ENCODE data around the gene CNTLN. TPM values are rescaled to one million over a fixed set of nuclear protein-coding genes. Genes with fewer than 3 reads are reported as not detected.

CNTLN gene
- total and polyA plus RNA-seq, 8 donors = 0.58 to 28.5 (median 3.3) TPM

DNA sequence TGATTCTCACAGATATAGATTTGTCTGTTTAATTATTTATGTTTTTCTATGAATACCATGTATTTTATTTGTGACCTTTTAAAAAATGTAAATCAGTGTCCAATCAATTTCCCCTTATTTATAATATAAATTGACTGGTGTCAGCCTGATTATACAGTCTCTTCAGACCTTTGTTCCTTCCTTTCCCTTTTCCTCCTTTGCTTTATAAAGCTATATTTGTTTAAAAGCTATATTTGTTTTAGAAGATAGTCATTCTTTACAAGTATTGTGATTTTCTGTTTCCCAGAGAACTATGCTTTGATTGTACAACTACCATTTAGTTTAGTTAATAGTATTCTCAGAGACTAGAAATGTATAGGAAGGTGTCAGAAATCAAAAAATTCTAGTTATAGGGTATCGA lies 90.6 kb downstream of the CNTLN start:
- intact Hi-C loops (cut with DNase I; ENCODE audit: low total_unique reads) = no loop called here
- Histone ChIP-seq H3K9me3 (no peaks in the 10 kb centered on the region), H3K4me3 (no peak overlapping the region), H3K27ac (no peak overlapping the region), H3K36me3 (no peaks in the 10 kb centered on the region), H3K27me3 (no peaks in the 10 kb centered on the region), H3K4me1 (no peaks in the 10 kb centered on the region)
- WGBS, 5 donors = 87 to 95% (median 92%) methylated on average over 1 of the region's 1 CpG
- TF ChIP-seq POLR2AphosphoS5 (IDR thresholded peaks at IDR 0.05) = no peak
- TF ChIP-seq EP300 (IDR thresholded peaks at IDR 0.05) = no peak
- TF ChIP-seq, protein P1, sequence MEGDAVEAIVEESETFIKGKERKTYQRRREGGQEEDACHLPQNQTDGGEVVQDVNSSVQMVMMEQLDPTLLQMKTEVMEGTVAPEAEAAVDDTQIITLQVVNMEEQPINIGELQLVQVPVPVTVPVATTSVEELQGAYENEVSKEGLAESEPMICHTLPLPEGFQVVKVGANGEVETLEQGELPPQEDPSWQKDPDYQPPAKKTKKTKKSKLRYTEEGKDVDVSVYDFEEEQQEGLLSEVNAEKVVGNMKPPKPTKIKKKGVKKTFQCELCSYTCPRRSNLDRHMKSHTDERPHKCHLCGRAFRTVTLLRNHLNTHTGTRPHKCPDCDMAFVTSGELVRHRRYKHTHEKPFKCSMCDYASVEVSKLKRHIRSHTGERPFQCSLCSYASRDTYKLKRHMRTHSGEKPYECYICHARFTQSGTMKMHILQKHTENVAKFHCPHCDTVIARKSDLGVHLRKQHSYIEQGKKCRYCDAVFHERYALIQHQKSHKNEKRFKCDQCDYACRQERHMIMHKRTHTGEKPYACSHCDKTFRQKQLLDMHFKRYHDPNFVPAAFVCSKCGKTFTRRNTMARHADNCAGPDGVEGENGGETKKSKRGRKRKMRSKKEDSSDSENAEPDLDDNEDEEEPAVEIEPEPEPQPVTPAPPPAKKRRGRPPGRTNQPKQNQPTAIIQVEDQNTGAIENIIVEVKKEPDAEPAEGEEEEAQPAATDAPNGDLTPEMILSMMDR (IDR thresholded peaks at IDR 0.05) = no peak
- TF ChIP-seq POLR2A (IDR thresholded peaks at IDR 0.05) = no peak
- DNase-seq = no peak

DNA sequence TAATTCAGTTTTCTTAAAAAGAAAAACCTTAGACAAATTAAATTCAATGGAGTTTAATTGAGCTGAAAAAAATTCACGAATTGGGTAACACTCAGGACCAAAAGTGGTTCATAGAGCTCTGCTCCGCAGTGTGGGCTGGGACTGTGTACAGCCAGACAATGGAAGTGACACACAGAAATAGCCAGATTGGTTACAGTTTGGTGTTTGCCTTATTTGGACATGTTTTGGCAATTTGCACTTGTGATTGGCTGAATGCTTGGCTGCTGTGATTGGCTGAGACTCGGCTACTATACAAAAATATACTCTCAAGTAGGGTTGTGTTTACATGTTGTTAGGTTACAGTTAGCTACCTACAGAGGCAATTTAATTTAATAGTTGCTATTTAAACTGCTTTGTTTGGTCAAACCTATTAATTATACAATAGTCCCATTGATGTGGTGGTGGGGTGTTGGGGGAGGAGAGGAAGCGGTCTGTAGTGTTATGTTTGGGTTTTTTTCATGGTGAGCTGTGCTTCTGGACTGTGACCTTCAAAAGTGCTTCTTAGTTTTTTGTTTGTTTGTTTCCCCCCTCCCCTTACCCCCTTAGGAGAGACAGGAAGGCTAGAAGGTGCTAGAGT lies 95.2 kb downstream of the CNTLN start:
- no peak for DNase-seq
- H3K9me3 ChIP-seq = no peaks in the 10 kb centered on the region
- 92 to 94% (median 94%) methylated on average over 4 of the region's 4 CpGs for WGBS, 5 donors
- no peak overlapping the region for H3K27ac ChIP-seq
- TF ChIP-seq, protein P1 (IDR thresholded peaks at IDR 0.05) = no peak
- TF ChIP-seq POLR2A (IDR thresholded peaks at IDR 0.05) (no peak), POLR2AphosphoS5 (IDR thresholded peaks at IDR 0.05) (no peak), EP300 (IDR thresholded peaks at IDR 0.05) (no peak)
- no peaks in the 10 kb centered on the region for H3K36me3 ChIP-seq
- no peak overlapping the region for H3K4me3 ChIP-seq
- H3K27me3 ChIP-seq = no peaks in the 10 kb centered on the region
- intact Hi-C loops (cut with DNase I; ENCODE audit: low total_unique reads) = no loop called here
- no peaks in the 10 kb centered on the region for H3K4me1 ChIP-seq

DNA sequence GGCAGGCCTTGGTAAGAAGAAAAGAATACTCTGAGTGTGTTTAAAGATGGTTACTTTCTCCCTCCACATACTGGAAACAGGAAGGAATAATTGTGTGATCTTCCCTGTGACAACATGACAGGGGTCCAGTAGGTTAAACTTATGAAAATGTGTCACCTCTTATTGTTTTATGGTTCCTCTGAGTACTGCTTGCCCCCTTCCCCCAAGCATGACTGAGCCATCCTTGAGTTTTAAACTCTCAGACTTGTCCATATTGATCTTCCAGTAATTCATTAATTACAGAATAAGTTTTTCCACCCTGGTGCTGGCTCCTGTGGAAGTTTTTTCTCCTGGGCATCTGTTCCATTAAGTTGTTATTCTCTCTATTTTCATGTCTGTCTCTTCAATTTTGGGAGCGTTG lies 95.8 kb downstream of the CNTLN start:
- intact Hi-C loops (cut with DNase I; ENCODE audit: low total_unique reads) = no loop called here
- TF ChIP-seq, protein P1 (IDR thresholded peaks at IDR 0.05) = no peak
- TF ChIP-seq EP300 (IDR thresholded peaks at IDR 0.05) = no peak
- TF ChIP-seq POLR2AphosphoS5 (IDR thresholded peaks at IDR 0.05) = no peak
- TF ChIP-seq POLR2A (IDR thresholded peaks at IDR 0.05) = no peak
- no peaks in the 10 kb centered on the region for H3K27me3 ChIP-seq
- no peak overlapping the region for H3K4me3 ChIP-seq
- no peaks in the 10 kb centered on the region for H3K9me3 ChIP-seq
- 59 to 93% (median 81%) methylated on average over 1 of the region's 1 CpG for WGBS, 5 donors
- no peaks in the 10 kb centered on the region for H3K36me3 ChIP-seq
- H3K4me1 ChIP-seq = no peaks in the 10 kb centered on the region
- H3K27ac ChIP-seq = no peak overlapping the region
- DNase-seq = no peak

DNA sequence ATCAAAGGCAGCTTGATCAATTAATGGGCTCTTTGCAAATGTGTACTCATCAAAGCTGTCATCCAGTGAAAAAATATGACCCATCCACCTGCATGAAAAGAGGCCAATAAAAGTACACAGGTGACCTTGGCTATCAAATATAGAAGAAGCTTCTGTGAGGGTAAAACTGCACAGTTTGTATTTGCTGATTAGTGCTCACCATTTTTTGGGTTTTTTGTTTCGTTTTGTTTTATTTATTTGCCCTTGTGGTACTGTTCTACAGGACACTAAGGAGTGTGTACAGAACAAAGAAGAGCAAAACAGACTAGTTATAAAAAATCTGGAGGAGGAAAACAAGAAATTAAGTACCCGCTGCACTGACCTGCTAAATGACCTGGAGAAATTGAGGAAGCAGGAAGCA lies 101.3 kb downstream of the CNTLN start:
- Histone ChIP-seq H3K27ac (no peak overlapping the region), H3K4me1 (no peaks in the 10 kb centered on the region), H3K36me3 (peaks cover 0 to 4% (median 0%) of the 10 kb centered on the region in 4 donors), H3K27me3 (no peaks in the 10 kb centered on the region), H3K9me3 (peaks cover 0 to 4% (median 0%) of the 10 kb centered on the region in 4 donors), H3K4me3 (no peak overlapping the region)
- no peak for TF ChIP-seq POLR2A (IDR thresholded peaks at IDR 0.05)
- TF ChIP-seq, protein P1 (IDR thresholded peaks at IDR 0.05) = no peak
- no peak for TF ChIP-seq EP300 (IDR thresholded peaks at IDR 0.05)
- no peak for TF ChIP-seq POLR2AphosphoS5 (IDR thresholded peaks at IDR 0.05)
- WGBS, 5 donors = 64 to 89% (median 84%) methylated on average over 2 of the region's 2 CpGs
- no peak for DNase-seq
- intact Hi-C loops (cut with DNase I; ENCODE audit: low total_unique reads) = no loop called here
